SK-MEL-5 (cell line): ENCODE measurements around the gene RPAP2. TPM values are rescaled to one million over a fixed set of nuclear protein-coding genes. Genes with fewer than 3 reads are reported as not detected.
"Not testable (repeated sequence)": the region's sequence is repeated elsewhere in the genome, so short reads cannot be mapped to it uniquely, and the experiment has no call there.

Source experiments
- DNase-seq: peaks from one replicate; pipeline ENCODE4 v3.0.0-alpha.2; 2016; ENCODE audit warnings: low read depth, low spot score
- in situ Hi-C: cut with HindIII; loops from 2 replicates; pipeline ENCODE4 v1.10.0; 2016; ENCODE audit warnings: low sequenced_read_pairs, high pct_unique_total_duplicates, low pct_unique_long_range_greater_than_20kb
- total RNA-seq: library from RNA; depleted of rRNA; stranded (reverse); fragments of >200 nt; shearing (Covaris generic); gene quantifications from 2 replicates; pipeline ENCODE4 v1.2.3, GENCODE V29; 2014

The RPAP2 gene
- total RNA-seq, 1 experiment from 2014 or later, result 22.6 TPM

GRCh38 chr1:92359986-92360385 is 61.1 kb downstream of the RPAP2 start:
- in situ Hi-C loops, result no loop called here
- no peak for DNase-seq

GRCh38 chr1:92362970-92363369 is 64.1 kb downstream of the RPAP2 start:
- in situ Hi-C loops, result no loop called here
- no peak for DNase-seq

- in situ Hi-C loops, result no loop called here
- no peak for DNase-seq
These were observed 64.5 kb downstream of the RPAP2 start for GRCh38 chr1:92363401-92363800.

GRCh38 chr1:92365378-92366039 is 66.7 kb downstream of the RPAP2 start:
- in situ Hi-C loops, result no loop called here
- DNase-seq, result no peak

GRCh38 chr1:92366040-92366395 is 67.2 kb downstream of the RPAP2 start:
- no peak for DNase-seq
- in situ Hi-C loops, result no loop called here

- no peak for DNase-seq
- in situ Hi-C loops, result no loop called here
These were observed 68.6 kb downstream of the RPAP2 start for GRCh38 chr1:92367496-92367895.

DNA sequence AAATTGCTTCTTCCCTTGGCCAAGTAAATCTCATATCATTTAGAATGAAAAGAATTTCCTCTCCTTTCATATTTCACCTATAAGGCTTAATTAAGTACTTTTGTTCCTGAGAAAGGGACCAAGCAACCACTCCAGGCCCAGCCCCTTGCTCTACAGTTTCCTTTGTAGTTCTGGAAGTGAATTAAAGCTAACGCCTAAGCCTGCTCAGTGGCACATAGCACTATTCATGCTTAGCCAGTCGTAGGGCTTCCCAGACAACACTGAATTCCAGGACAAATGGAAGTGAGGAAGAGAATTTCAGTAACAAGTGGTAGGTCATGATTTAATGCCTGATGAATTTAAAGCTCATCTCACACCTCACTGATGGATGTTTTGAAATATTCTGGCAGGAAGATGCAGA is 73.3 kb downstream of the RPAP2 start:
- no peak for DNase-seq
- in situ Hi-C loops, result no loop called here

DNA sequence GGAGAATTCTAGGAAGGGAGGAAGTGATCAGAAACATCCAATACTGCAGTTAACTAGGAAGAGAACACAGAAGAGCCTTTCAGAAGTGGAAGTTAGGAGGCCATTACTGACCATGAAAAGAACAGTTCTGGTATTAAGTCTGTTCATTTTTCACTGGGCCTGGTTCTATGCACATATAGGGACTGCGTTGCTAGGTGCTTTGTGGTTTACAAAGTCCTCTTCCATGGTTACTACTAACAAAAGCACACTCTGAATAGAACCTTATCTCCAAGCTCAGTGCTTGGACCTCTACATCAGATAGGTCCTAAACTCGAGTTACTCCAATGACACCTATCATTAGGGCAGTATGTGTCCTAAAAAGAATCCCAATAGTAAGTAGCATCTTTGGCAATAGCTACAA is 75.4 kb downstream of the RPAP2 start:
- in situ Hi-C loops, result no loop called here

GRCh38 chr1:92376345-92376744 is 77.5 kb downstream of the RPAP2 start:
- in situ Hi-C loops, result no loop called here
- DNase-seq, result no peak

More for the DNA sequence above, 75.4 kb downstream of the RPAP2 start:
- no peak for DNase-seq

DNA sequence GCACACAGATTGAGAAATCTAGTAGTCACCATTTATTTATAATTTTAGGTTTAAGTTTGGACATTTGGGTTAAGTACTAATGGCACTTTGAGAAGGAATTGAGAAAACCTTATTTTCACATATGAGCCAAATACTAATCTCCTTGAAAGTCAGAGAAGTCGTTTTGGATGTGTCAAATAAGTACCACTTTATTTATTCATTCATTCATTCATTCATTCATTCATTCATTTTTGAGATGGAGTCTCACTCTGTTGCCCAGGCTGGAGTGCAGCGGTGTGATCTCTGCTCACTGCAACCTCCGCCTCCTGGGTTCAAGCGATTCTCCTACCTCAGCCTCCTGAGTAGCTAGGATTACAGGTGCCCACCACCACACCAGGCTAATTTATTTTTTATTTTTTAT is 79.1 kb downstream of the RPAP2 start:
- in situ Hi-C loops, DNase-seq: not testable (repeated sequence)

DNA sequence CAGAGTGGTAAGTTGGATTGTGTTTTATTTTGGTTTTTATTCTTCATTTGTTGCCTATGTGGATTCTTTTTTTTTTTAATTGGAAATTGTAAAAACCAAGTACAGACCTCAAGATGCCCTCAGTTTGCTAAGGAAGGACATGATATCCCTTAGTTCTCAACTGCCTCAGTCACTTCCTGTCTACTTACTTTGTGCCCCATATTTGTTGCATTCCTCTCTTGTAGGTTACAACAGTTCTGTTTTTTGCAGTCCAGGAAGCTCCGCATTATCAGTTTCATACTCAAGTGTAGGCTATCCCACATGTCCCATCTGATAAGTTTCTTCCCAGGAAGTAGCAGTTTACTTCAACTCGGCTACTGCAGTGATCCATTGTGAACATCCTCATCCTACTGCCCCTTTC is 82.0 kb downstream of the RPAP2 start:
- in situ Hi-C loops, result no loop called here

DNA sequence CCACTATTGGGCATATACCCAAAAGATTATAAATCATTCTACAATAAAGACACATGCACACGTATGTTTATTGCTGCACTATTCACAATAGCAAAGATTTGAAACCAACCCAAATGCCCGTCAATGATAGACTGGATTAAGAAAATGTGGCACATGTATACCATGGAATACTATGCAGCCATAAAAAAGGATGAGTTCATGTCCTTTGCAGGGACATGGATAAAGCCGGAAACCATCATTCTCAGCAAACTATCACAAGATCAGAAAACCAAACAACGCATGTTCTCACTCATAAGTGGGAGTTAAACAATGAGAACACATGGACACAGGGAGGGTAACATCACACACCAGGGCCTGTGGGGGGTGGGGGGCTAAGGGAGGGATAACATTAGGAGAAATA is 95.1 kb downstream of the RPAP2 start:
- in situ Hi-C loops, DNase-seq: not testable (repeated sequence)

More for the DNA sequence above, 82.0 kb downstream of the RPAP2 start:
- DNase-seq, result no peak

- DNase-seq, result no peak
- in situ Hi-C loops, result no loop called here
These were observed 99.7 kb downstream of the RPAP2 start for GRCh38 chr1:92398519-92398918.

- no peak for DNase-seq
- in situ Hi-C loops, result no loop called here
These were observed 100.2 kb downstream of the RPAP2 start for GRCh38 chr1:92399076-92399475.

DNA sequence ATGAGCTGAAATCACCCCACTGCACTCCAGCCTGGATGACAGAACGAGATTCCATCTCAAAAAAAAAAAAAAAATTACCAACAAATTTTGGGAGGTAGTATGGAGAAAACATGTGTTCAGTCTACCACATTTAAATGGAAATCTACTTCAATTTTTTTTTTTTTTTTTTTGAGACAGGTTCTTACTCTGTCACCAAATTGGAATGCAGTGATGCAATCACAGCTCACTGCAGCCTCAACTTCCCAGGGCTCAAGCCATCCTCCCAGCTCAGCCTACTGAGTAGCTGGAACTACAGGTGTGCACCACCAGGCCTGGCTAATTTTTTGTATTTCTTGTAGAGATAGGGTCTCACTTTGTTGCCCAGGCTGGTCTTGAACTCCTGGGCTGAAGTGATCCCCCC is 105.8 kb downstream of the RPAP2 start:
- no peak for DNase-seq
- in situ Hi-C loops, result no loop called here

DNA sequence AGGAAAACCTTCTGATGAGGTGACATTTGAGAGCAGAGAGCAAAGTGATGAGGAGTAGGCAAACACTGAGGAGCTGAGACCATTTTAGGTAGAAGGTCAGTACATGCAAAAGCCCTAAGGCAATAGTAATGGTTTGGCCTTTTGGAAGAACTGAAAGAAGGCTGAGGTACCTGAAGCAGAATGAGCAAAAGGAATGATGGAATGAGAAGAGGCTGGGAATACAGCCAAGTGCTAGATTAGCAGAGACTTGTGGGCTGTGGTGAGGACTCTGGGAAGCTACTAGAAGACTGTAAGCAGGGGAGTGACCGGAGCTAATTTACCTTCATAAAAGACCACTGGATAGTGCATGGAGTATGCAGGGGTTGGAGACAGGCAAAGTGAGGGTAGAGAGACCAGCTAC is 110.0 kb downstream of the RPAP2 start:
- in situ Hi-C loops, result no loop called here

GRCh38 chr1:92409946-92410549 is 111.2 kb downstream of the RPAP2 start:
- no peak for DNase-seq
- in situ Hi-C loops, result no loop called here

More for the DNA sequence above, 110.0 kb downstream of the RPAP2 start:
- no peak for DNase-seq

DNA sequence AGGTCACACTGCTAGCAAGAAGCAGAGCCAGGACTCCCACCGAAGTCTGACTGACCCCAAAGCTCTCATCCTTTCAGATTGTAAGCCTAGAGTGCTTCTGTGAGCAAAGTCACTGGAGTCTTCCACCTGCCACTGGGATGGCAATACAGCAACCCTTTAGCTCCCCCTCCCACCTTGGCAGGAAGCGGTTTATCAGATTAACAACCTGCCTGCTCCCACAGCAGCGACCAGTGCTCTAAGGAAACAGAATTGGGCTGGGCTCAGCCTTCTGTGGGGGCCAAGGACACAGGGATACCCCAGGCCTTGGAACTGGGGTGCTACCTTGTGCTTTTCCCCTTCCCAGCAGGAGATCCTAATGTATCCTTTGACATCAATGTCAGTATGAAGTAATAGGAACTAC is 111.8 kb downstream of the RPAP2 start:
- in situ Hi-C loops, result no loop called here
- no peak for DNase-seq

- in situ Hi-C loops, result no loop called here
- DNase-seq, result no peak
These were observed 112.7 kb downstream of the RPAP2 start for GRCh38 chr1:92411511-92411910.
